ENCODE measurements around the gene TTF2.
A peak's percentile ranks its signal among the peaks of the same experiment; 100 is the strongest.
"Not testable (repeated sequence)": the region's sequence is repeated elsewhere in the genome, so short reads cannot be mapped to it uniquely, and the experiment has no call there.

Gene TTF2

DNA sequence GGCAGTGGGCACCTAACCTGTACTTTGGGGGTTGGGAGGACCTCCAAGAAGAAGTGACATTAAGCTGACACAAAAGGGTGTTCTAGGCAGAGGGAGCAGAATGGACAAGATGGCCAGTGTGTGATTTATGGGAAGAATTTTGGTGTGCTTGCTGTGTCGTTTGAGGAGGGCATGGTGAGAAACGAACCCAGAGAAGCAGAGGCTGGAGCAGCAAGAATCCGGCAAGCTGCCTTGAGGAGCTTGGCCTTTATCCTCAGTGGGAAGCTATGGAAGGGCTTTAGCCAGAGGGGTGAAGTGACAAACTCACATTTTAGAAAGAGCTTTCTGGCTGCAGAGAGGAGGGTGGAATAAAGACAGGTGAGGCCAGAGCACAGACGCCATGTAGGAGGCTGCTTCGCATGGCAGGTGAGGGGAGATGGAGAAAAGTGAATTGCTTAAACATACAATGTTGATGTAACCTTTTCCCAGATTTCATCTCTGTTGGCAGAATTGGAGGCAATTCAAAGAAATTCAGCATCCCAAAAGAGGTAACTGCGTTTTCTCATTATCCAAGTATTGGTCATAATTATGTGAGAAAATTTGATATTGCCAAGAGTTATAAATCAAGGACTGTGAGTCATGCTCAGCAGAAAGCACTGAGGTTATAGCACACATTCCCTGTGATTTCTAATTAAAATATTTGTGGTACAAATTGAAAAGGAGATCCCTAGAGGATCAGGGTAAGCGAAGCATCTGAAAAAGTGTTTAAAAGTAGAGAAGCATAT lies 34.9 kb downstream of the TTF2 start:
- DNase-seq: no peak

DNA sequence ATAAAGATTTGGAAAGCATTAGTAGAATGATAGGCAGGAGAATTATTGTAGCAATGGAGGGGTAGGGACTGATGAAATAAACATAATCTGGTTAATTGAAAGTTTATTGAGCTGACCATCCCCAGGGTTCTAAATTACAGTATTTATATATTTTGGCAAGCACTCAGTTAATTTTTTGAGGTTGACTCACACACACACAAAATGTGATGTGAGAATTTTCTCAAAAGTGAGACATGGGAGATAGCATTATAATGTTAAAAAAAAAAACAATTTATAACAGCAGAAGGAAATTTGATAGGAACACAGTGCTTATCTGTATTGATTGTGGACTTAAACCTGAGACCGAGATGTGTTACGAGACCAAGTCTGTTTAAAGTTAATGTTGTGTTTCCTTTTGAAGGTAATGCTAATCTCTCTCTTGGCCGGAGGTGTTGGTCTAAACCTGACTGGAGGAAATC lies 36.9 kb downstream of the TTF2 start:
- no peak for DNase-seq

DNA sequence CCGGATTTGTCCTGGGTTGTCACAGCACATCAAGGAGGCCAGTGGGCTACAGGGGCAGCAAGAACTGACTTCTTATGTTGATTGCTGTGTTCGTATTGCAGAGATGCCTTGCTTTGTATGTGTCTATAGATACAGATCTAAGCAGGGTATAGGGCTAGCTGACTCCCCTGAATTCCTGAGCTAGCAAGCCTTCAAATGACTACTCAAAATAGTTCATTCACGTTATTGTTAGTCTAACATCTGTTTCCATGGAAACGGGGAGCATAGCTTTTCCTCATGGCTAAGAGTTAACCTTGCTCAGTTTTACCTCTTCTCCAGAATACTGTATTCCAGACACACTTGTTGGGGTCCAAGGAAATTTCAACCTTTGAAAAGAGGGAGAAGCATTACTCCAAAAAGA lies 37.3 kb downstream of the TTF2 start:
- no peak for DNase-seq

DNA sequence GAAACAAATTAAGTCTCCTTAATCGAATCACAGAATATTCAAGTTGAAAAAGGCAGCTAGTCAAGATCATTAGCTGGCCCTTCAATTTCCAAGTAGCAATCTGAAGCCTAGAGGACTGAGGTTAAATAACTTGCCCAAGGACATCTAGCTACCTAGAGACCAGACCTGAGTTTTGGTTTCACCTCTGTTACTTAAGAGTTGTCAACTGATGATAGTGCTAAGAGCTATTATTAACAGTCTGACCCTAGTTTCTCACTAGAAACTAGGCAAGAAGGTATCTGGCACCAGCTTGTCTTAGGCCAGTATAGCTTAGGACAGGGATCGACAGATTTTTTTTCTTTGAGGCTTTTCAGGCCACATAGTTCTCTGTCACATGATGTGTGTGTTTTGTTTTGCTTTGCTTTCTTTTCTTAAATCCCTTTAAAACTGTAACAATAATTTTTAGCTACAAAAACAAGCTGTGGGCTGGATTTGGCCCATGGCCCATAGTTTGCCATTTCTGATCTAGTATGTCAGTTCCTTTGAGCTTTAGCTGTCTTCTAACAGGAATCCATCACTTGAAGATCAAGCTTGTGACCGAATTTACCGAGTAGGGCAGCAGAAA lies 38.3 kb downstream of the TTF2 start:
- DNase-seq: no peak

DNA sequence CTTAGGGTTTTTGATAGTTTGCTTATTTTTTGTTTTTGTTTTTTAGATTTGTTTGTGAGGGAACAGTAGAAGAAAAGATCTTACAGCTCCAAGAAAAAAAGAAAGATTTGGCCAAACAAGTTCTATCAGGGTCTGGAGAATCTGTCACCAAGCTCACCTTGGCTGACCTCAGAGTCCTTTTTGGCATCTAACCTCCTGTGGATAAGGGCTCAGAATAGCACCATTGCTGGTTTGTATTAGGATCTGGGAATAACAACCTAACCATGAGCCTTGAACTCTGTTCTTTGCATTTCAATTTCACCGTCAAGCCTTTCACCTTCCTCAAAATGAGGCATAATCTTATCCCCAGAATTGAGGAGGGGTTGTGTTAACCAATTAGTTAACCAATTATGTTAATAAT lies 41.2 kb downstream of the TTF2 start:
- no peak for DNase-seq

DNA sequence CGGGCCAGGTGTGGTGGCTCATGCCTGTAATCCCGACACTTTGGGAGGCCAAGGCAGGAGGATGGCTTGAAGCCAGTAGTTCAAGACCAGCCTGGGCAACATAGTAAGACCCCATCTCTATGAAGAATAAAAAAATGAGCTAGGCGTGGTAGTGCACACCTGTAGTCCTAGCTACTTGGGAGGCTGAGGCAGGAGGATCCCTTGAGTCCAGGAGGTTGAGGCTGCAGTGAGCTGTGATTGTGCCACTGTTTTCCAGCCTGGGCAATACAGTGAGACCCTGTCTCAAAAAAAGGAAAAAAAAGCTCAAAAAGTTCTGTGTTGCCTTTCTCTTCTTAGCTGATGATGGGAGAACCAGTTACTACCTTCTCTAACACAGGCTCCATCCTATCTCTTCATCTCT lies 41.7 kb downstream of the TTF2 start:
- DNase-seq: not testable (repeated sequence)

DNA sequence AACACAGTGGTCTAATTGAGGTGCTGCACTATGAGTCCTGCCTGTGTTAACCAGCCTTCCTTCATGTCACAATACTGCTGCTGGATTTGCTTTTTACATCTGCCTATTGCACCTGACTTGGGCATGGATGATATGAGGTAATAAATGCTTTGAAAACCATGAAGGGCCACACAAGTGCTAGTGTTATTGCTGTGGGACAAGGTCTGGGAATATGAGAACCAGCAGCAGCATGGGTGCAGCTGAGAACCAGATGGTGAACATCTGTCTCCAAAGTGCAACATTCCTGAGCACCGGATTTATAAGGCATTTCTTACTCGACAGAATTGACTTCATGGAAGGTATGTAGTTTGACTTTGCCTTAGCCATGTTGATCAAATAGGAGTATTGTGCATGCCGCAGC lies 44.9 kb downstream of the TTF2 start:
- DNase-seq: no peak

DNA sequence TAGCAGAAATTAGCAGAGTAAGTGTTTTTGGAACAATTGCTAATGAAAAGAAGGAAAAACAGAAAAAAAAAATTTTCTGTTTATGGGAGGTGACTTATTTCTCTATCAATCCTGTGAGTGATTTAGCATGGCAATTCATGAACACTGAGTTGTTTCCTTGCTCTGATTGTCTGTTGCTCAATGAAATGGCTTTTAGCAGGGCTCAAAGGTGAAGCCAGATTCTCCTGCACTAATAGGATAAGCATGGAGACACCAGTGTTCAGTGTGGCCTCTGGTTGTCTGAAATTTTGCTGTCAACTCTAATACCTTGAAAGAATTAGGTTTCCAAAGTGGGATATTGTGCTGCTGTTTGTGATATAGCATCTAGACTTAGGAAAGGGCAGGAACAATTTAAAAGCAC lies 45.6 kb downstream of the TTF2 start:
- DNase-seq: no peak

DNA sequence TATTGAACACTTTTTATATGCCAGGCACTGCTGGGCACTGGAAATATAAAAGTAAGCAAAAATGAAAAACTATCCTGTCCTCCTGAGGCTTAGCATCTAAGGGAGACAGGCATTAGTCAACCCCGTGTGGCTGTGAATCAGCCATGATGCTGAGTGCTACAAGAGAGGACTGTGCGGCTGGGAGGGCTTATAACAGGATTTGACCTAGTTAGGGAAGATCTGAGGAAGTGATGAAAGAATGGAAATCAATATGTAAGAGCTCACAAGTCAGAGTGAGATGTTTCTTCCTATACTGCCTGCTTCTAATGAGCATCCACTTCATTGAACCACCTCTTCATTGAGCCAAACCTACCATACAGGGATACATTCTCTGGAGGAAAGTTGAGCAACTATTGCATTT lies 46.4 kb downstream of the TTF2 start:
- DNase-seq: peak; percentile 16 to 18

DNA sequence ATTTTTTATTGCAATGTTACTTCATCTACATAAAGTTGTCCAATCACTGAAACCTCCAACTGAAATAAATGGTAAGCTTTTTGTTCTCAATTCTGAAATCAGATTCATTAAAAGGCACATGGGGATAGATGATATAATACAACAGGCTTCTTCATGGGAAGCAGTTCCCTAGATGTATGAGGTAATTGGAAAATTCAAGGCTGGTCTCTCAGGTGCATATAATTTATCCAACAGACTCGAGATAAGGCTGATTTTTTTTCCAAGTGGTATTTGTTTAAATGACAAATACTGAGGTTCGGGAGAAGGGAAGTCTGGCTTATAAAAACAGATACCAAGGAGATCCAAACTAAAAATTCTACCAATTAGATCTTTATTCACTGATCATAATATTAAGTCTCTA lies 47.2 kb downstream of the TTF2 start:
- no peak for DNase-seq

DNA sequence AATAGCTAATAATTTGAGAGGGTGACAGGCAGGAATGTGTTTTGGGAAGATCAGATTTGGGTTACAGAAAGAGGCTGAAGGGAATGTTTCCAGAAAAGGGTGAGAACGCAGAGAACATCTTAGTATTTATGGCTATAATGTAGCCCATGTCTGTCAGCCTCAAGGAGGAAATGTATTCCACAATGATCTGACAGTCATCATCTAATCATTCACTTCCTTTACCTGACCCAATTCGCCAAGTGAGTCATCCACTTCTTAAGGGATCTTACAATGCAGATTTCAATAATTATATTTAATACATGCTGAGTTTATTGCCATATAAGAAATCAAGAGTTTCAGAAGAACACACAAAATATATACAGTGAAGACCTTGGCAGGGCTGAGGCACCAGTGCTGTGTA lies 50.6 kb downstream of the TTF2 start:
- DNase-seq: no peak

DNA sequence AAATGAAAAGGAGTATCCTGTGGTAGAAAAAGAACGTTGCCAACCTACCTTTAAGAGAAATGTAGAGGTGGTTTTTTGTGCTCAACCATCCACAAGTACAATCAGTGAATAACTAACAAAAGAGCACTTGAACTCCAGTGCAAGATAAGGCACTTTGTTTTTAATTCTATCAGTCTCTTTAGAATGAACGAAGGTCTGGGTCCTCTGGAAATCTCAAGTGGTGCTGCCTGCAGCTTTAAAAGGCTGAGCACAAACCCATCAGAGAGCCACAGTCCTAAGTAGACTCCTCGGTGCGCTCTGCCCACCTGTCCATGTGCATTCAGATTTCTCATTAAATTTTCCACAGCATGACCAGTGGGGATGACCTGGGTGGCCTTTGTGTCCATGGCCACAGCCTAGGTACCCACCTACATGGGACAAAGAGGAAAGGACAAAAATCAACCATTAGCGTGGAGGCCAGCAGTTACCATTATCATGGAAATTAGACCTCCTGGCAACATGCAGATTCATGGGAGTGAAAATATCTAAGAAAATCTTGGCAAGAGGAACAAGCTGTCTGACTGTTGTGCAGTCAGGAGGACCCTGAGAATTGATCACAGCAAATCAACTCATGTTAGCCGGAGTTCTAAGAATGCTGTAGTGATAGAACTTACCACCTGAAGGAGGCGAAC lies 52.1 kb downstream of the TTF2 start:
- DNase-seq: no peak

DNA sequence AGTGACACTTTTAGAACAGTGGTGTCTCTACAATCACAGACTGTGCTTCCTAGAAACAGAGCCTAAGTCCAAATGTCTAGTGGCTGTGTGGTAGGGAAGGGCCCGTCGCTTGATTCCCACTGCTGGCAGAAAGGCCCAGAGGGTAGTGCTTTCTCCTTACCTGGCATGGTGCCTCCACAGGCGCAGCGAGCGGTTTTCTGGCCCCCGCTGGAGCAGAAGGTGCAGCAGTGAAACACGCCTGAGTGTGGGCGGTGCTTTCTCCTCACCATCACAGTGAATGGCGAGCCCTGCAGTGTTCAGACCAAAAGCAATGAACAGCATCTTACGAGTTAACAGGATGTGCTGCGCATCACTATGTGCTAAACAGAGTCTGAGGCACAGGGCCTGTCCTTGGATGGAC lies 53.1 kb downstream of the TTF2 start:
- no peak for DNase-seq

DNA sequence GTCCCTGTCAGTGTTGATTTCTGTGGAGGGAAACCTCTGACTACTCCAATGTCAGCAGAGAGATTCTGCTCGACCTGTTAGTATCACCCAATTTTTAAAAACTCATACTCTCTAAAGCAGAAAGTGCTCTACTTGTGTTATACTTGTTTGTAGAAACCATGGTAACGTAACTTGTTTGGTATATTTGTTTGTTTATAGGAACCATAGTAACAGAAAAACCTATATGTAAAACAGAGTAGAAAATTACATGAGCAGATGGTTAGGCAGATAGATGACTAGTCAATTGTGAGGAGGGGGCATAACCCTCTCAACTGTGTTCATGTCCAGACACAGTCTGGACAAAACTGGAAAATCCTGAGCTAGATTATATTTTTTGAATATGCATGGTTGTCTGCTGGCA lies 54.8 kb downstream of the TTF2 start:
- DNase-seq: no peak

DNA sequence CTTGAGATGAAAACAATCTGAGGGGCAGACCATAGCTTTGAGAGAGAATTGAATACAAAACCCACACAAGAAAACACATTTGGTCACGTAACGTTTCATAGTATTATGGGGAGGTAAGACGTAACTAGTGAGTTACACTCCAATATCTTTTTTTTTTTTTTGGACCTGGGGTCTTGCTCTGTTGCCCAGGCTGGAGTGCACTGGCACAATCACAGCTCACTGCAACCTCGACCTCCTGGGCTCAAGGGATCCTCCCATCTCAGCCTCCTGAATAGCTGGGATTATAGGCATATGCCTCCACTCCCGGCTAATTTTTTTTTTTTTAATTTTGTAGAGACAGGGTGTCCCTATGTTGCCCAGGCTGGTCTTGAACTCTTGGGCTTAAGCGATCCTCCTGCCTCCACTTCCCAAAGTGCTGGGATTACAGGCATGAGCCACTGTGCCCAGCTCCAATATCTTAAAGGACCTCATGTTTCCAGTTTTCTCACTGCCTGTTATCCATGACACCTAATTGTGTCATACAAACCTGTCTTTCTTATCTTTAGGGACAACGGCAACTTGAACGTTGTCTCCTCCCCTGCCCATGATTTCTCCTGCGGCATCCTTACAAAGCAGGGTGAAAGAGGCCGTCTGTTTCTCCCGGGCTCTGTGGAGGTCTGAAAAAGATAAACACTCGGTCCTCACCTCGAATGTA lies 56.1 kb downstream of the TTF2 start:
- DNase-seq: no peak

DNA sequence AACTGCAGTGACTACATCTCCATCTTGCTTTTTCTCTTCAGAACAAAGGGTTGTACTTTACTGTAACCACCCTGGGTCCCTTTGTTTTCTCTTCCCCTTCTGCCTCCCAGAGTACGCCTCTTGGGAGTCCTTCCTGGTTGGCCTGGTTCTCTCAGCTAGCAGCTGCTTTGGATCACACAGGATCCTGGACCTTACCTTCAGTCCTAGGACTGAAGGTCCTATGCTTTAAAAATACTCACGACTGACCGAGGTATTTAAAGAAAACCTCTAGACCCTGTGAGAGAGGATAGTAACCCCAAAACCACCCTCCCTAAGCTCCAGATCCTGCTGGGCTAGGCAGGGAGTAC lies 56.6 kb downstream of the TTF2 start:
- DNase-seq: no peak

DNA sequence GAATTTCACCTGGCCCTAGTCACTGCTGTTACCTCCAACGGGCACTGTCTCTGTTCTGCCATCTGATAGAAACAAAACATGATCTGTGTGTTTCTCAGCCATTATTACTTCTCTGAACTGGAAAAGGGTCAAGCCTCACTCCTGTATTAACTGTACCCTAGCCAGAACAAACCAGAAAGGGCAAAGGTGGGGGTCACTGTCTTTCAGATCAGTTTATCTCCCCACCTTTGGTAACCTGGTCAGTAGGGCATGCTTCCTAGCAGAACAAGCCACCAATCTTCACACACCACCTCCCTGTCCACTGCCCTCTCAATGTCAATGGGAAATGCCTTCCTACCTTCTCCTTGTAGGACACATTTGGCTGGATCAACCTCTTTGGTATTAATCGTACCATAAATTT lies 57.6 kb downstream of the TTF2 start:
- DNase-seq: no peak

DNA sequence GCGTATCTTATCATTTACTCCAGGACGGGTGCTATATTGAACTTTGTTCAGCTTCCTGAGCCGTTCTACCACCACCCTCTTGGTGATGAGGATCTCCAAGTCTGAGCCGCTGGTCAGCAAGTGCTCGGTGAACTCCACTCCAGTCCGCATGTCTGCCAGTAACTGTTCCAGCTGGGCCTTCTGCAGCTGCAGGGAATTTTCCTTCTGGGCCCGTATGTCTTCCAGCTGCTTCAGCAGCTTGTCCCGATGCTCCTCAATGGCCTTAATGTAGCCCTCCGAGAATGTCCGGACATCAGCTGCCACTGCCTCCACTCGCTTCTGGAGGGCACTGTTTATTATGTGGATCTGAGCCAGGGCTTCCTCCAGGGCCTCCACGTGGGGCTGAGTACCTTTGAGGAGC lies 58.0 kb downstream of the TTF2 start:
- DNase-seq: no peak

DNA sequence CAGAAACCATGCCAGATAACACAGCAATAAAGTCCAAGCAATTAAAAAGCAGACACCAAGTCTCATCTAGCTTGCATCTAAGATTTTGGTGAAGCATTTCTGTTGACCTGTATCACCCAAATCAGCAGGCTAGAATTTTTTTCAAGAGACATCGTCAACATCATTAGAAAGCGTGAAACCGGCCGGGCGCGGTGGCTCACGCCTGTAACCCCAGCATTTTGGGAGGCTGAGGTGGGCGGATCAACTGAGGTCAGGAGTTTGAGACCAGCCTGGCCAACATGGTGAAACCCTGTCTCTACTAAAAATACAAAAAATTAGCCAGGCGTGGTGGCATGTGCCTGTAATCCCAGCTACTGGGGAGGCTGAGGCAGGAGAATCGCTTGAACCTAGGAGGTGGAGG lies 59.0 kb downstream of the TTF2 start:
- DNase-seq: not testable (repeated sequence)

DNA sequence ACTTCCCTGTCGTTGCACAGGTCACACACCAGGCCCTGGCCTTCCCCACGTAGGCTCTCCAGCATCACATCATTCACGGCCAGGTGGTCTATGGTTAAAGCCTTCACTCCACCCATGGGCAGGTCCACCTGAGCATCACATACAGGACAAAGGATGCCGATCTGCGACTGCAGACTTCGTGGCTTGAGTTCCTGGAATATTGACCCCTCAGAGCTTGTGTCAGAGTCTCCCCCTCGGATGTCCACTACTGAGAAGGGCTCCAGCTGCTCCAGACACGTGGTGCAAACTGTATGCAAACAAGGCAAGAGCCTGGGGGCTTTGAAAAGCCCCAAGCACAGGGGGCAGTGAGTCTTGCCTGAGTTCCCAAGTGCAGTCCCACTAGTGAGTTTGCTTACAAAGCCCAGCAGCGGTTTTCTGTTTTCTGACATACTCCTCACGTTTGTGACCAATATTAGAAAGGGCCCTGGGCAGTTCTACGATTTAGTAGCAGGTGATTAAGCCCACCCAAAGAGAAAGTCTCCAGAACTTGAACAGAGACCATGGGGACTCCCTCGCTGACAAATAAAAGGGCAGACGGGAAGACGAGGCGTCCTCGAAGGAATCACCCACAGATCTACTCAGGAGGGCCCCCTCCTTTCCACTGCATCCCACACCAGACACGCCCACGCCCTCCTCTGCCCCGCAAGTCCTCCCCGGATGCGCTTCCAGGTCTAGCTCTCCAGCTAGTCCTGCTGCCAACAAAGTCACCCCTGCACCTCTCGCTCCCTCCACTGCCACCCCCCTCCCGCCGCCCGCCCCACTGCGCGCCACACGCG lies 60.9 kb downstream of the TTF2 start:
- no peak for DNase-seq

DNA sequence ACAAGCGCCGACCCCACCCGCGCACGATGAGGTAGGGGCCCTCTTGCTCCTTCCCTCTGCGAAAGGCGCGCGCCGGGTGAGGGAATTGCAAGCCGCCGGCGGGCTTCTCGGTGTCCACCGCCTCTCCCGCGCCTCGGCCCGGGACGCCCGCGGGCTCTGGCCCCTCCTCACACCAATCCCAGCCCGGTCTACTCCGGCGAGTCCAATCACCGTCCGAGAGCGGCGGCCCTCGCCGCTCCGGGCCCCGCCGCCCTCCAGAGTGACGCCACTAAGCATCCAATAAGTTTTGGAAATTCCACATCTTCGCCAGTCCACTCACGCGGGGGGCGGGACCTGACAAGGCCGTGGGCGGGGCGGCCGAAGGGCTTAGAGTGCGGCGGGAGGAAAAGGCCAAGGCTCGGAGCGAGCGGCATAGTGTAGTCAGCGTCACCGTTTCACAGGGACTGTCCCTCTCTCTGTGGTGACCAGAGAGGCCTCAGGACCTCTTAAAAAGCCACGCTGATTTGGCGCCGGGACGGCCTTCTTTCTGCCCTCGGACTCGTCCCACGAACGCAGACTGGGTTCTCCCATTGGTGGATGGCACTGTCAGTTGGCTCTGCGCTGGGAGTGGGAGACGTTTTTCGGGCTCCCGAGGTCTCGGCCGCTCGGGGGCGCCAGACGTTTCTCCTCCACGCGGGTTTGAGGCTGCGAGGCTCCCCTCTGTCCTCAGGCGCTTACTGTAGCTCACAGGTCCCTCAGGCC lies 61.6 kb downstream of the TTF2 start, which contains the start of gene TRIM45:
TRIM45 (minus strand) TSS at position 161 of the 741 bp plus-strand sequence. CDS start 548 bp downstream, outside the sequence.
- DNase-seq: peak; percentile 84 to 87

All from activated CD4-positive, alpha-beta T cell treated with anti-CD3 and anti-CD28 coated beads for 4 hours (primary cell).